Raji (cell line): ENCODE data around the gene ZNF423.

ENCODE experiments used
- POLR2A ChIP-seq: IDR thresholded peaks from 2 replicates; pipeline ENCODE4 v1.6.1; 2011; ENCODE audit warnings: low read depth, low read length, control low read depth; ENCODE audit not compliant: insufficient read depth

ZNF423 gene

DNA sequence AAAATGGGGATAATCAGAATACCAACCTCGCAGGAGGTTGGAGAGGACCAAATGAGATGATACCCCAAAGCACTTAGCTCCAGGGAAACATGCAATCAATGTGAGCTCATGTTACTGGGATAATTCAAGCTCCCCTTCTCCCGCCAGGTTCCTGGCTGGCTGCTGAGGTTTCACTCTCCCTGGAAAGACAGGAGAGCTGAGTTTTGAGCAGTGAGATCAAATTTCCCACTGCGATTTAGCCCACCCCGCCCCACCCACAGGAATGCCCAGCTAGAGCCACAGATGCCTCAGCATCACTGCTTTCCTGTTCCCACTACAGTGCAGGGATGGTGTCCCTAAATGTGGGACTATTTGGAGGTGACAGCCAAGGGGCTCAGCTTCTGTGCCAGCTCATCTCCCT, 56.7 kb downstream of the ZNF423 start:
- no peak for TF ChIP-seq POLR2A

DNA sequence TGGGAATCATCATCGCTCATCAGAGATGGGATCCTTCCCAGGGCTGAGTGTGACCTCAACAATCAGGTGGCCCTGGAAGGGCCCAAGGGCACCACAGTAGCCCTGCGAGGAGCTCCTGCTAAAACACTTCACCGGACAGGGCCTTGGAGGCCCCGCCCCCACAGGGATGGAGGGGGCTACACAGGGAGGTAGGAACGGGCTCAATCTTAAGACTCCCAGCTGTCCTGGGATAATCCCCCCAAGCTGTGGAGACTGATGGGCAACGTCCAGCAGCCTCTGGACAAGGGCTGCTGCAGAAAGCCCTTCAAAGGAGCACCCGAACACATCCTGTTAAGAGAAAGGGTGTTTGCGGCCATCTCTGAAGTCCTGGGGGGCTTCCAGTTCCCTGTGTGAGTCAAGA, 60.4 kb downstream of the ZNF423 start:
- TF ChIP-seq POLR2A: no peak

DNA sequence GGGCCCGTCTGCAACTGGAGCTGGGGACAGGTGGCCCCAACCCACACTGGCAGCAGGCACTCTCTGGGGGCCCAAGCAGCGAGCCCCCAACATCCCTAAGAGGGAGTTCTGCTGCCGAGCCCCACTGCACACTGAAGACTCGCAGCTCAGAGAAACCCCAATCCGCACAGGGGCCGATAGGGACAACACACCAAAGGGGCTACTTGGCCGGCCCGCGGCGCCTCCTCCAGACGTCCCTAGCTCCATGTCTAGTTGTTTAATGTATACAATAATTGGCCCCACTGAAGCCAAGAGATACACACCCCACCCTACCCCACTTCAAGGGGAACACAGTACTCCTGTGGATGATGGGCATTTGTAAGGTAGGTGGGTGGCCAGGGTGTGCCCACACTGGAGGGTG, 62.7 kb downstream of the ZNF423 start:
- TF ChIP-seq POLR2A: no peak

DNA sequence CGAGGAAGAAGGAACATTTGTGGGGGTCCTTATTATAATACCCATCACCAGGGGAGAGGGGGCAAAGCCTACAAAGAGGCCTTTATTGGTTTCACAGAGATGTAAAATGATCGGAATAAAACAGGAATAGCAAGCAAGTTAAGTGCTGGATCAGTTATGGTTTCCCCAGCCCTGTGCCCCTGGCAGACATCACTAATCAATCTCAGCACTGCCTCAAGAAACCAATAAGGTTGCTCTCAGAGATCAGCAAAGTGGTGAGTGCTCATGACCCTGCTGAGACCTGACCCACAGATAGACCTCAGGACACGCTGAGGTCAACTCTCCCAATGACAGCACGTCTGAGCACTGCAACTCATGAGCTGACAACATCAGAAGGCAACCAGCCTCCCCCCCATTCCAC, 66.3 kb downstream of the ZNF423 start:
- no peak for TF ChIP-seq POLR2A

GRCh38 chr16:49788986-49789385, 66.9 kb downstream of the ZNF423 start:
- no peak for TF ChIP-seq POLR2A

GRCh38 chr16:49788572-49788971, 67.3 kb downstream of the ZNF423 start:
- TF ChIP-seq POLR2A: no peak

- TF ChIP-seq POLR2A: no peak
Observed at GRCh38 chr16:49786926-49787557, 68.9 kb downstream of the ZNF423 start.

DNA sequence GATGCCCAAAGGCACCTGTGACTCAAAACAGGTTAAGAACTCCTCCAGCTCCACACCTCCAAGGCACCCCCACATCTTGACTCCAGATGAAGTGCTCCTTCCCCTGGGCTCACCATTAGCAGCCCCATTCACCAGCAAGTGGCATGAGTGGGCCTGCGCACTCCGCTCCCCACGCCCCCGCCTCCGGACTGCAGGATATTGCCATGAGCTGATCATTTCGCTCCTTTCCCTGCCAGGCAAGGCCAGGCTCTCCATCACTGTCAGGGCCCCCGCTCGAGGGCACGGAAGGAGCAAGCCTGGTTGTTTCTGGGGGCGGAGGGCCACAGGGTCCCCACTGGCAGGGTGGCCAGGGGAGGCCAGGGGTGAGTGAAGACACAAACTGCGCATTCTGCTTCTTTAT, 69.9 kb downstream of the ZNF423 start:
- TF ChIP-seq POLR2A: no peak

DNA sequence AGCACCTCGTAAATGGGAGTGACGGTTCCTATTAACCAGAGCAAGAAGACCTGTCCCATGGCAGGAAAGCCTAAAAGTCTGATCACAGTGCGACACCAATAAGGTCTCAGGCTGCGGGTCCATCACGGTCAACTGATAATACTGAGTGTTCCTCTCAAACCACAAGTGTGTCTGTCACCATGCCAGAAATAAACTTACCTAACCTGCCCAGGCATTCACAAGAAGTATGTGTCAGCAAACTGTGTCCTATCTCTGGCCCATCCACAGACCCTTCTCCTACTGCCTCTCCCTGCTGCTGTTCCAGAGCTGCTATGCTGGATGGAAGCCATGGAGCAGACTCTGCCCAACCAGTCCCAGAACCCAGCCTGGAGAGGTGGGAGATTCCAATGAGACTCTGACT, 73.5 kb downstream of the ZNF423 start:
- no peak for TF ChIP-seq POLR2A

GRCh38 chr16:49781401-49781800, 74.5 kb downstream of the ZNF423 start:
- TF ChIP-seq POLR2A: no peak

DNA sequence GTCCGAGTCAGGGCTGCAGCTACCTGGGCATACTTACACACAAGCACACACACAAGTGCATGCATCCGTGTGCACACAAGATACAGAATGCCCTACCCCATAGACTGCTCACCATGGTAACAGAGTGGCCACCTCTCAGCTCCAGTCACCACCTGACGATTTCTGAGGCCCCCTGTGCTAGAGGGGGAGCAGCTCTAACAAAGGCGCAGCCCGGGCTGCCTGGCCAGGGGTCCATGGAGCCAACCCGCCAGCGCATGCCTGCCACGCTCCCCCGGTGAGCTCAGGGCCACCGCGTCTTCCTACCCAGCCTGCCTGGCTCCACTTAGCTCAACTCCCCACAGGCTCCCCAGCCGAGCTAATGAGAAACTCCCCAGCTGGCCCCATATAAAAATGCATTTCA, 75.5 kb downstream of the ZNF423 start:
- no peak for TF ChIP-seq POLR2A

DNA sequence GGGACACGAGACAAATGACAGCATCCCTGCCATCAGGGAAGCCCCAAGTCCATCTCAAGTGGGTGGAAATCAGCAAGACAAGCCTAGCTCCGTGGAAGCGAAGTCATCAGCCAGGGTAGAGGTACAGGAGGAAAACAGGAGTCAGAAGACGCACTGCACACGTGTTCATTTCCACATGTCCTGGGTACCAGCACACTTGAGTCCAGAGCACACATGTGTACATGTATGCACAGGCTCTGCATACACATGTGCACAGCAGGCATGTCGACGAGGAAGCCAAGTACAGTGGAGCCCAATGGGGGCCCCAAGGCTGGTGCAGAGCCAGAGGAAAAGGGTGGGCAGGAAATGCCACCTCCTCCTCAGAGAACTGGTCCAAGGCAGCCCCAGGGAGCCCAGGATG, 75.9 kb downstream of the ZNF423 start:
- no peak for TF ChIP-seq POLR2A

- TF ChIP-seq POLR2A: no peak
Observed at GRCh38 chr16:49778202-49778930, 77.5 kb downstream of the ZNF423 start.

GRCh38 chr16:49776734-49777133, 79.2 kb downstream of the ZNF423 start:
- TF ChIP-seq POLR2A: no peak

GRCh38 chr16:49776085-49776595, 79.8 kb downstream of the ZNF423 start:
- no peak for TF ChIP-seq POLR2A

DNA sequence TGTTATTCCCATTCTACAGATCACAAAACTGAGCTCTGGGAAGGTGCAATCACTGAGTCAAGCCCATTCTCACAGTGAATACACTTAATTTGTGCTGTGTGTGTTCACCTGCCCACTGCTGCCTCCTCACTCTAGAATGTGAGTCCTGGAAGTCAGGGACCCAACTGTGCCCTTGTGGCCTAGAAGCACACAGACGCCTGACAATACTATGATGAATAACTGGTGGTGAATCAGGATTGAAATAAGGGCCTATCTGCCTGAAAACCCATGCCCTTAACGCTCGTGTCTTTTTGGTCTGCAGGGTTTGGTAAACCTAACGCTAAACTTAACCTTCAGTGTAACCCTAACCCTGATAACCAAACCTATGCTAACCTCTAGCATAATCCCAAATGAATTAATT, 80.3 kb downstream of the ZNF423 start:
- TF ChIP-seq POLR2A: no peak
